Activated CD4-positive, alpha-beta T cell treated with anti-CD3 and anti-CD28 coated beads, Interleukin-2, amount 10 ng/mL, durations not matched to agents 24 days and 14 days (primary cell): Measurements from ENCODE around the gene BCAS1. TPM values are rescaled to one million over a fixed set of nuclear protein-coding genes. Genes with fewer than 3 reads are reported as not detected.

Source experiments
- DNase-seq: peaks from one replicate; pipeline ENCODE4 v3.0.0; 2022
- H3K27ac Mint-ChIP-seq: one replicate; pipeline ENCODE4 v1.8.0; 2022; ENCODE audit warnings: mild to moderate bottlenecking, mixed read lengths
- H3K27me3 Mint-ChIP-seq: one replicate; pipeline ENCODE4 v1.8.0; 2022; ENCODE audit warnings: mixed read lengths
- H3K36me3 Mint-ChIP-seq: one replicate; pipeline ENCODE4 v1.8.0; 2022; ENCODE audit warnings: low read depth, mild to moderate bottlenecking, mixed read lengths
- H3K4me1 Mint-ChIP-seq: one replicate; pipeline ENCODE4 v1.8.0; 2021; ENCODE audit warnings: mixed read lengths
- H3K4me3 Mint-ChIP-seq: one replicate; pipeline ENCODE4 v1.8.0; 2022; ENCODE audit warnings: mild to moderate bottlenecking, moderate library complexity, mixed read lengths
- H3K9me3 Mint-ChIP-seq: one replicate; pipeline ENCODE4 v1.8.0; 2021; ENCODE audit warnings: mixed read lengths
- intact Hi-C: fragments of 100-400 bp; cut with micrococcal nuclease; formaldehyde crosslinking; loops from one replicate; pipeline ENCODE4 v1.15.1; 2023
- total RNA-seq: library from RNA; stranded (reverse); gene quantifications from 2 replicates; pipeline ENCODE4 v1.2.3, GENCODE V29; 2022

Gene BCAS1
- not detected in 2 replicates for total RNA-seq

- no peak within 1 kb of the TSS for H3K4me3 Mint-ChIP-seq
- no peak within 1 kb of the TSS for H3K27ac Mint-ChIP-seq
- no peaks in the 10 kb centered on the region for H3K36me3 Mint-ChIP-seq
- intact Hi-C loops, result no loop called here
- no peak for DNase-seq
- peaks cover 11% of the 10 kb centered on the region for H3K27me3 Mint-ChIP-seq
- peaks cover 2% of the 10 kb centered on the region for H3K4me1 Mint-ChIP-seq
- peaks cover 5% of the 10 kb centered on the region for H3K9me3 Mint-ChIP-seq
These were observed at the start of gene BCAS1 for GRCh38 chr20:54070187-54070987. TSS of gene BCAS1 (minus strand) at chr20:54070594. CDS start at chr20:54058718, 11,876 bp downstream.

GRCh38 chr20:54119744-54120143 is 49.4 kb upstream of the BCAS1 start:
- intact Hi-C loops, result no loop called here
- Mint-ChIP-seq H3K9me3 (no peaks in the 10 kb centered on the region), H3K27ac (no peak overlapping the region), H3K4me3 (no peak overlapping the region), H3K4me1 (no peaks in the 10 kb centered on the region), H3K27me3 (no peaks in the 10 kb centered on the region), H3K36me3 (no peaks in the 10 kb centered on the region)
- DNase-seq, result no peak

GRCh38 chr20:54118220-54119001 is 48.0 kb upstream of the BCAS1 start:
- no peaks in the 10 kb centered on the region for H3K4me1 Mint-ChIP-seq
- no peak for DNase-seq
- no peaks in the 10 kb centered on the region for H3K9me3 Mint-ChIP-seq
- intact Hi-C loops, result no loop called here
- no peaks in the 10 kb centered on the region for H3K36me3 Mint-ChIP-seq
- peaks cover 5% of the 10 kb centered on the region for H3K27me3 Mint-ChIP-seq
- H3K4me3 Mint-ChIP-seq, result no peak overlapping the region
- no peak overlapping the region for H3K27ac Mint-ChIP-seq

- Mint-ChIP-seq H3K27me3 (peaks cover 7% of the 10 kb centered on the region), H3K27ac (no peak overlapping the region), H3K4me3 (no peak overlapping the region), H3K9me3 (no peaks in the 10 kb centered on the region), H3K4me1 (no peaks in the 10 kb centered on the region), H3K36me3 (no peaks in the 10 kb centered on the region)
- DNase-seq, result no peak
- intact Hi-C loops, result no loop called here
These were observed 46.3 kb upstream of the BCAS1 start for GRCh38 chr20:54116550-54117235.

- H3K4me3 Mint-ChIP-seq, result no peak overlapping the region
- no peak overlapping the region for H3K27ac Mint-ChIP-seq
- no peak for DNase-seq
- intact Hi-C loops, result no loop called here
- no peaks in the 10 kb centered on the region for H3K4me1 Mint-ChIP-seq
- no peaks in the 10 kb centered on the region for H3K36me3 Mint-ChIP-seq
- no peaks in the 10 kb centered on the region for H3K9me3 Mint-ChIP-seq
- peaks cover 7% of the 10 kb centered on the region for H3K27me3 Mint-ChIP-seq
These were observed 44.9 kb upstream of the BCAS1 start for GRCh38 chr20:54115172-54115854.

GRCh38 chr20:54114109-54114508 is 43.7 kb upstream of the BCAS1 start:
- Mint-ChIP-seq H3K4me1 (peaks cover 3% of the 10 kb centered on the region), H3K36me3 (no peaks in the 10 kb centered on the region), H3K9me3 (no peaks in the 10 kb centered on the region), H3K27ac (no peak overlapping the region), H3K27me3 (peaks cover 7% of the 10 kb centered on the region), H3K4me3 (no peak overlapping the region)
- DNase-seq, result no peak
- intact Hi-C loops, result no loop called here

GRCh38 chr20:54113566-54113965 is 43.2 kb upstream of the BCAS1 start:
- DNase-seq, result no peak
- Mint-ChIP-seq H3K27me3 (peaks cover 7% of the 10 kb centered on the region), H3K36me3 (no peaks in the 10 kb centered on the region), H3K9me3 (no peaks in the 10 kb centered on the region), H3K4me1 (peaks cover 3% of the 10 kb centered on the region), H3K27ac (no peak overlapping the region), H3K4me3 (no peak overlapping the region)
- intact Hi-C loops, result no loop called here

GRCh38 chr20:54112221-54112884 is 42.0 kb upstream of the BCAS1 start:
- Mint-ChIP-seq H3K4me3 (no peak overlapping the region), H3K4me1 (peaks cover 3% of the 10 kb centered on the region), H3K27me3 (peaks cover 7% of the 10 kb centered on the region), H3K9me3 (no peaks in the 10 kb centered on the region), H3K27ac (no peak overlapping the region), H3K36me3 (no peaks in the 10 kb centered on the region)
- DNase-seq, result no peak
- intact Hi-C loops, result no loop called here

- no peak for DNase-seq
- Mint-ChIP-seq H3K9me3 (no peaks in the 10 kb centered on the region), H3K27ac (no peak overlapping the region), H3K4me1 (peaks cover 3% of the 10 kb centered on the region), H3K36me3 (no peaks in the 10 kb centered on the region), H3K27me3 (peaks cover 9% of the 10 kb centered on the region), H3K4me3 (no peak overlapping the region)
- intact Hi-C loops, result no loop called here
These were observed 41.1 kb upstream of the BCAS1 start for GRCh38 chr20:54111460-54111859.

GRCh38 chr20:54110457-54110856 is 40.1 kb upstream of the BCAS1 start:
- Mint-ChIP-seq H3K36me3 (no peaks in the 10 kb centered on the region), H3K4me1 (peaks cover 3% of the 10 kb centered on the region), H3K9me3 (no peaks in the 10 kb centered on the region), H3K27ac (no peak overlapping the region), H3K27me3 (peaks cover 9% of the 10 kb centered on the region), H3K4me3 (no peak overlapping the region)
- no peak for DNase-seq
- intact Hi-C loops, result no loop called here

GRCh38 chr20:54110041-54110440 is 39.6 kb upstream of the BCAS1 start:
- Mint-ChIP-seq H3K27ac (no peak overlapping the region), H3K9me3 (no peaks in the 10 kb centered on the region), H3K27me3 (peaks cover 9% of the 10 kb centered on the region), H3K4me3 (no peak overlapping the region), H3K4me1 (peaks cover 5% of the 10 kb centered on the region), H3K36me3 (no peaks in the 10 kb centered on the region)
- DNase-seq, result no peak
- intact Hi-C loops, result no loop called here

- Mint-ChIP-seq H3K9me3 (no peaks in the 10 kb centered on the region), H3K36me3 (no peaks in the 10 kb centered on the region), H3K27me3 (peaks cover 9% of the 10 kb centered on the region), H3K4me3 (no peak overlapping the region), H3K27ac (no peak overlapping the region), H3K4me1 (peaks cover 7% of the 10 kb centered on the region)
- no peak for DNase-seq
- intact Hi-C loops, result no loop called here
These were observed 38.4 kb upstream of the BCAS1 start for GRCh38 chr20:54108817-54109216.

GRCh38 chr20:54108326-54108642 is 37.9 kb upstream of the BCAS1 start:
- intact Hi-C loops, result no loop called here
- Mint-ChIP-seq H3K9me3 (no peaks in the 10 kb centered on the region), H3K36me3 (no peaks in the 10 kb centered on the region), H3K4me3 (no peak overlapping the region), H3K27me3 (peaks cover 7% of the 10 kb centered on the region), H3K4me1 (peaks cover 7% of the 10 kb centered on the region), H3K27ac (no peak overlapping the region)
- no peak for DNase-seq
